T-cell (primary cell): ENCODE data around the gene POLE2. TPM values are rescaled to one million over a fixed set of nuclear protein-coding genes. Genes with fewer than 3 reads are reported as not detected.
A peak's percentile ranks its signal among the peaks of the same experiment; 100 is the strongest.
"Not testable (repeated sequence)": the region's sequence is repeated elsewhere in the genome, so short reads cannot be mapped to it uniquely, and the experiment has no call there.

Source experiments
- ATAC-seq, 4 experiments: fragments of 200-7000 bp in 3 of 4; fragments of 150-1000 bp in 1 of 4; cut with Tn5 transposase; replicated peaks in 1 of 4; 1 replicate in 3 of 4; 2 replicates in 1 of 4; pipeline ENCODE4 v1.10.0; 2021; ENCODE audit warnings: moderate library complexity in 3 of 4, mild to moderate bottlenecking in 2 of 4, moderate number of reproducible peaks in 1 of 4
- CTCF ChIA-PET, 2 donors: fragments of 300-600 bp; sonication (Branson Sonifier 250); formaldehyde crosslinking; loops; one replicate each; lab custom pipeline; 2022; ENCODE audit warnings: antibody characterized with exemption in 2 of 2; lab: Charles Lee
- POLR2A ChIA-PET, 2 donors: fragments of 300-600 bp; sonication (Branson Sonifier 250); formaldehyde crosslinking; loops; one replicate each; lab custom pipeline; 2022; ENCODE audit warnings: antibody characterized with exemption in 2 of 2; lab: Charles Lee
- DNase-seq, 35 experiments: peaks; one replicate each; pipeline versions ENCODE4 v3.0.0 to v3.0.0-alpha.2; 2013 to 2023
- H3K27ac ChIP-seq: one replicate; pipeline ENCODE4 v1.5.1; 2013; ENCODE audit warnings: low read length
- H3K27me3 ChIP-seq, 2 experiments: replicated peaks in 1 of 2; 1 replicate in 1 of 2; 2 replicates in 1 of 2; pipeline versions ENCODE4 v1.6.1 to v1.7.0; 2013; ENCODE audit warnings: low read length in 1 of 2, mixed read lengths in 1 of 2; ENCODE audit not compliant: control insufficient read depth in 2 of 2, insufficient read depth in 2 of 2; ENCODE audit errors: extremely low read depth in 1 of 2
- H3K36me3 ChIP-seq, 2 donors: 1 replicate in 1 of 2; 2 replicates in 1 of 2; pipeline versions ENCODE4 v1.6.1 to v1.7.0; 2013; ENCODE audit warnings: low read length in 1 of 2; ENCODE audit not compliant: control insufficient read depth in 2 of 2, insufficient read depth in 1 of 2; ENCODE audit errors: extremely low read depth in 1 of 2
- H3K4me1 ChIP-seq, 2 experiments: 1 replicate in 1 of 2; 2 replicates in 1 of 2; pipeline versions ENCODE4 v1.6.1 to v1.7.0; 2013; ENCODE audit warnings: low read length in 2 of 2, mixed read lengths in 1 of 2; ENCODE audit not compliant: insufficient read depth in 2 of 2, control insufficient read depth in 1 of 2; ENCODE audit errors: extremely low read depth in 1 of 2
- H3K4me3 ChIP-seq, 2 donors: 1 replicate in 1 of 2; 2 replicates in 1 of 2; pipeline versions ENCODE4 v1.5.1 to v1.7.0; 2013; ENCODE audit warnings: mild to moderate bottlenecking in 2 of 2, low read length in 1 of 2, moderate library complexity in 1 of 2; ENCODE audit not compliant: control insufficient read depth in 1 of 2; ENCODE audit errors: extremely low read depth in 1 of 2
- H3K9me3 ChIP-seq: 2 replicates; pipeline ENCODE4 v1.7.0; 2013
- H3K27ac Mint-ChIP-seq, 2 donors: one replicate each; pipeline ENCODE4 v1.8.0; 2020 to 2021; ENCODE audit warnings: mild to moderate bottlenecking in 2 of 2, mixed read lengths in 2 of 2
- H3K27me3 Mint-ChIP-seq, 2 donors: one replicate each; pipeline ENCODE4 v1.8.0; 2021 to 2022; ENCODE audit warnings: mixed read lengths in 2 of 2
- H3K36me3 Mint-ChIP-seq: one replicate; pipeline ENCODE4 v1.8.0; 2021; ENCODE audit warnings: mixed read lengths
- H3K4me1 Mint-ChIP-seq, 3 donors: one replicate each; pipeline ENCODE4 v1.8.0; 2020 to 2022; ENCODE audit warnings: mixed read lengths in 3 of 3, mild to moderate bottlenecking in 1 of 3
- H3K4me3 Mint-ChIP-seq, 3 donors: one replicate each; pipeline ENCODE4 v1.8.0; 2020 to 2022; ENCODE audit warnings: mild to moderate bottlenecking in 3 of 3, mixed read lengths in 3 of 3, moderate library complexity in 3 of 3
- H3K9me3 Mint-ChIP-seq, 3 donors: one replicate each; pipeline ENCODE4 v1.8.0; 2020 to 2022; ENCODE audit warnings: mixed read lengths in 3 of 3
- WGBS: methylation state at CpG from one replicate; pipeline ENCODE4 v1.1.5; 2013; ENCODE audit warnings: missing lambda C conversion rate; ENCODE audit not compliant: insufficient coverage; 5-methylcytosine and 5-hydroxymethylcytosine counted together
- total RNA-seq, 35 experiments: library from RNA in 6 of 35; stranded (reverse) in 6 of 35; fragments of 120-200 nt in 1 of 35; gene quantifications; one replicate each; pipeline versions ENCODE4 v1.2.1 to v1.2.4 and lab custom pipeline; 2013 to 2026

Gene POLE2
- total RNA-seq, 5 donors from 2014 or later (not counting 1 experiment from before 2014, with no cell fraction given), result 0.99 to 4.0 (median 1.8) TPM

DNA sequence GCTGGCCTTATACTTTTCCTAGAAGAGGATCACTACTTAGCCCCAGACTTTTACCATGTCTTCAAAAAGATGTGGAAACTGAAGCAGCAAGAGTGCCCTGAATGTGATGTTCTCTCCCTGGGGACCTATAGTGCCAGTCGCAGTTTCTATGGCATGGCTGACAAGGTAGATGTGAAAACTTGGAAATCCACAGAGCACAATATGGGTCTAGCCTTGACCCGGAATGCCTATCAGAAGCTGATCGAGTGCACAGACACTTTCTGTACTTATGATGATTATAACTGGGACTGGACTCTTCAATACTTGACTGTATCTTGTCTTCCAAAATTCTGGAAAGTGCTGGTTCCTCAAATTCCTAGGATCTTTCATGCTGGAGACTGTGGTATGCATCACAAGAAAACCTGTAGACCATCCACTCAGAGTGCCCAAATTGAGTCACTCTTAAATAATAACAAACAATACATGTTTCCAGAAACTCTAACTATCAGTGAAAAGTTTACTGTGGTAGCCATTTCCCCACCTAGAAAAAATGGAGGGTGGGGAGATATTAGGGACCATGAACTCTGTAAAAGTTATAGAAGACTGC, 65.9 kb downstream of the POLE2 start:
- Mint-ChIP-seq H3K27me3 (no peaks in the 10 kb centered on the region), H3K36me3 (peaks cover 24% of the 10 kb centered on the region), H3K4me3 (peak overlapping the region; percentile 97 to 99 (median 97)), H3K9me3 (no peaks in the 10 kb centered on the region), H3K27ac (peak overlapping the region; percentile 88 to 98), H3K4me1 (peaks cover 57 to 63% (median 58%) of the 10 kb centered on the region in 3 donors)
- Histone ChIP-seq H3K4me1 (peaks cover 20 to 34% of the 10 kb centered on the region in 2 experiments), H3K9me3 (no peaks in the 10 kb centered on the region), H3K27ac (peak overlapping the region; percentile 95), H3K36me3 (peaks cover 5 to 17% of the 10 kb centered on the region in 2 donors), H3K4me3 (peak overlapping the region; percentile 74 to 78), H3K27me3 (no peaks in the 10 kb centered on the region)
- WGBS, result 45% methylated on average over 3 of the region's 3 CpGs
- no peak for ATAC-seq
- POLR2A ChIA-PET, result interaction anchor here (0.5 to 2.9 kb wide), 5 partner anchors 12 to 146 kb away, joined by 3 to 59 read pairs (median 8); partner anchors contain the start of genes DNAAF2 (in 1 of the 2) and KLHDC2 (in 1 of the 2)
- CTCF ChIA-PET, result interaction anchor here (0.5 to 2.7 kb wide), 5 partner anchors 12 to 207 kb away, joined by 3 to 77 read pairs (median 6); partner anchors contain the start of genes DNAAF2 (in 1 of the 2) and RPS29 (in 1 of the 2)
- peak in 1 of 35 experiments; percentile 18 for DNase-seq

DNA sequence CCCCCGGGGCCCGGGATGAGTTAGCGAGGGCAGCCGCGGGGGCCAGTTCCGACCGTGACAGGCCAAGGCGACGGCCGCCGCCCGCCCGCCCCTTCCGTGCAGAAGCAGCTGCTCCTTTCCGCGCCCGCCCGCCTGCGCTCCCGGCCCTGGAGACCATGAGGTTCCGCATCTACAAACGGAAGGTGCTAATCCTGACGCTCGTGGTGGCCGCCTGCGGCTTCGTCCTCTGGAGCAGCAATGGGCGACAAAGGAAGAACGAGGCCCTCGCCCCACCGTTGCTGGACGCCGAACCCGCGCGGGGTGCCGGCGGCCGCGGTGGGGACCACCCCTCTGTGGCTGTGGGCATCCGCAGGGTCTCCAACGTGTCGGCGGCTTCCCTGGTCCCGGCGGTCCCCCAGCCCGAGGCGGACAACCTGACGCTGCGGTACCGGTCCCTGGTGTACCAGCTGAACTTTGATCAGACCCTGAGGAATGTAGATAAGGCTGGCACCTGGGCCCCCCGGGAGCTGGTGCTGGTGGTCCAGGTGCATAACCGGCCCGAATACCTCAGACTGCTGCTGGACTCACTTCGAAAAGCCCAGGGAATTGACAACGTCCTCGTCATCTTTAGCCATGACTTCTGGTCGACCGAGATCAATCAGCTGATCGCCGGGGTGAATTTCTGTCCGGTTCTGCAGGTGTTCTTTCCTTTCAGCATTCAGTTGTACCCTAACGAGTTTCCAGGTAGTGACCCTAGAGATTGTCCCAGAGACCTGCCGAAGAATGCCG, 66.7 kb downstream of the POLE2 start:
- Histone ChIP-seq H3K9me3 (no peaks in the 10 kb centered on the region), H3K27me3 (no peaks in the 10 kb centered on the region), H3K27ac (peak overlapping the region; percentile 95), H3K4me1 (peaks cover 20 to 34% of the 10 kb centered on the region in 2 experiments), H3K4me3 (peak overlapping the region; percentile 74 to 78), H3K36me3 (peaks cover 5 to 20% of the 10 kb centered on the region in 2 donors)
- Mint-ChIP-seq H3K4me1 (peaks cover 55 to 61% (median 61%) of the 10 kb centered on the region in 3 donors), H3K36me3 (peaks cover 22% of the 10 kb centered on the region), H3K4me3 (peak overlapping the region; percentile 97 to 99 (median 97)), H3K27me3 (no peaks in the 10 kb centered on the region), H3K9me3 (no peaks in the 10 kb centered on the region), H3K27ac (peak overlapping the region; percentile 98 to 99)
- ChIA-PET CTCF (interaction anchor here (0.5 to 2.7 kb wide), 17 partner anchors 9 to 240 kb away, joined by 3 to 77 read pairs (median 5); partner anchors contain the start of genes DNAAF2 (in 1 of the 2), KLHDC2 (in 1 of the 2), LRR1 (in 1 of the 2) and NEMF (in 1 of the 2)), POLR2A (interaction anchor here (0.5 to 2.9 kb wide), 16 partner anchors 11 to 242 kb away, joined by 3 to 59 read pairs (median 8); partner anchors contain the start of genes LRR1 (in 2 of the 2), RPS29 (in 2 of the 2), DNAAF2 (in 1 of the 2) and KLHDC2 (in 1 of the 2))
- WGBS, result under 1% methylated on average over 62 of the region's 65 CpGs
- ATAC-seq (peak; percentile 7 to 41 (median 34)), DNase-seq (peak in 25 of 35 experiments; percentile 26 to 74 (median 53))

- no peaks in the 10 kb centered on the region for H3K9me3 ChIP-seq
- no peaks in the 10 kb centered on the region for H3K27me3 ChIP-seq
- ATAC-seq (peak; percentile 88 to 91 (median 90)), DNase-seq (peak; percentile 84 to 96 (median 91))
- Mint-ChIP-seq H3K4me3 (peak within 1 kb of the TSS; percentile 97 to 99 (median 97)), H3K4me1 (peaks cover 51 to 58% (median 58%) of the 10 kb centered on the region in 3 donors), H3K9me3 (no peaks in the 10 kb centered on the region), H3K27me3 (no peaks in the 10 kb centered on the region), H3K36me3 (peaks cover 19% of the 10 kb centered on the region), H3K27ac (peak within 1 kb of the TSS; percentile 98 to 99)
- H3K27ac ChIP-seq, result peak within 1 kb of the TSS; percentile 95
- CTCF ChIA-PET, result interaction anchor here (0.6 to 2.7 kb wide), 27 partner anchors 9 to 441 kb away, joined by 3 to 77 read pairs (median 4); partner anchors contain the start of genes DNAAF2 (in 2 of the 2), NEMF (in 2 of the 2), KLHDC2 (in 1 of the 2) and LRR1 (in 1 of the 2)
- H3K4me1 ChIP-seq, result peaks cover 20 to 34% of the 10 kb centered on the region in 2 experiments
- under 1% methylated on average over 85 of the region's 85 CpGs for WGBS
- POLR2A ChIA-PET, result interaction anchor here (0.5 to 2.9 kb wide), 33 partner anchors 8 to 1153 kb away, joined by 3 to 59 read pairs (median 5); partner anchors contain the start of genes LRR1 (in 2 of the 2), RPS29 (in 2 of the 2), DNAAF2 (in 1 of the 2) and KLHDC2 (in 1 of the 2)
- peak within 1 kb of the TSS; percentile 74 to 78 for H3K4me3 ChIP-seq
- H3K36me3 ChIP-seq, result peaks cover 5 to 20% of the 10 kb centered on the region in 2 donors
Observed at GRCh38 chr14:49620182-49621113, 67.6 kb downstream of the POLE2 start, which contains the start of the genes MGAT2 and RPL36AL. TSS of gene MGAT2 (plus strand) at chr14:49620799. CDS start at chr14:49621269, 470 bp downstream. TSS of gene RPL36AL (minus strand) at chr14:49620626. CDS start at chr14:49619104, 1,522 bp downstream.

GRCh38 chr14:49619730-49620129, 68.3 kb downstream of the POLE2 start:
- DNase-seq (no peak), ATAC-seq (no peak)
- peaks cover 45 to 54% (median 54%) of the 10 kb centered on the region in 3 donors for H3K4me1 Mint-ChIP-seq
- 3% methylated on average over 5 of the region's 11 CpGs for WGBS
- H3K4me1 ChIP-seq, result peaks cover 20 to 34% of the 10 kb centered on the region in 2 experiments
- H3K9me3 ChIP-seq, result no peaks in the 10 kb centered on the region
- H3K27me3 Mint-ChIP-seq, result no peaks in the 10 kb centered on the region
- peaks cover 5 to 20% of the 10 kb centered on the region in 2 donors for H3K36me3 ChIP-seq
- H3K36me3 Mint-ChIP-seq, result peaks cover 19% of the 10 kb centered on the region
- ChIA-PET CTCF (interaction anchor here (0.6 to 2.7 kb wide), 18 partner anchors 9 to 442 kb away, joined by 3 to 77 read pairs (median 5); partner anchors contain the start of genes DNAAF2 (in 2 of the 2), KLHDC2 (in 1 of the 2), LRR1 (in 1 of the 2) and RPS29 (in 1 of the 2)), POLR2A (interaction anchor here (0.6 to 2.9 kb wide), 24 partner anchors 8 to 1051 kb away, joined by 3 to 59 read pairs (median 7); partner anchors contain the start of genes RPS29 (in 2 of the 2), DNAAF2 (in 1 of the 2), KLHDC2 (in 1 of the 2) and LRR1 (in 1 of the 2))
- peak overlapping the region; percentile 74 to 78 for H3K4me3 ChIP-seq
- peak overlapping the region; percentile 97 to 99 (median 97) for H3K4me3 Mint-ChIP-seq
- H3K27ac Mint-ChIP-seq, result peak overlapping the region; percentile 98 to 99
- H3K27me3 ChIP-seq, result no peaks in the 10 kb centered on the region
- H3K9me3 Mint-ChIP-seq, result no peaks in the 10 kb centered on the region
- H3K27ac ChIP-seq, result peak overlapping the region; percentile 95

- ChIA-PET POLR2A (interaction anchor here (0.6 to 2.9 kb wide), 6 partner anchors 15 to 1052 kb away, joined by 3 to 59 read pairs (median 22); partner anchors contain the start of genes DNAAF2 (in 1 of the 2), KLHDC2 (in 1 of the 2) and LRR1 (in 1 of the 2)), CTCF (interaction anchor here in 1 of 2 donors (1.5 to 2.7 kb wide), 3 partner anchors 15 to 158 kb away, joined by 5 to 77 read pairs (median 54); partner anchors contain the start of genes DNAAF2 and RPS29)
- ATAC-seq, H3K9me3 Mint-ChIP-seq, H3K27me3 Mint-ChIP-seq, DNase-seq, H3K27me3 ChIP-seq, H3K9me3 ChIP-seq: not testable (repeated sequence)
- peak overlapping the region; percentile 97 to 99 (median 97) for H3K4me3 Mint-ChIP-seq
- Histone ChIP-seq H3K4me3 (peak overlapping the region; percentile 74 to 78), H3K27ac (peak overlapping the region; percentile 95), H3K4me1 (peaks cover 20 to 34% of the 10 kb centered on the region in 2 experiments), H3K36me3 (peaks cover 5 to 20% of the 10 kb centered on the region in 2 donors)
- peaks cover 21% of the 10 kb centered on the region for H3K36me3 Mint-ChIP-seq
- H3K4me1 Mint-ChIP-seq, result peaks cover 43 to 51% (median 50%) of the 10 kb centered on the region in 3 donors
- H3K27ac Mint-ChIP-seq, result peak overlapping the region; percentile 78 to 99
- 18% methylated on average over 3 of the region's 19 CpGs for WGBS
Observed at GRCh38 chr14:49619273-49619672, 68.7 kb downstream of the POLE2 start.
